Ishikawa (cell line): ENCODE results near the gene POU2F2.

ENCODE experiments used
- CEBPB ChIP-seq: IDR thresholded peaks from 2 replicates; pipeline ENCODE4 v1.6.1; 2012
- CREB1 ChIP-seq: IDR thresholded peaks from 2 replicates; pipeline ENCODE4 v1.6.1; 2012; ENCODE audit warnings: low read depth
- EP300 ChIP-seq: IDR thresholded peaks from 2 replicates; pipeline ENCODE4 v1.6.1; 2012; ENCODE audit warnings: borderline replicate concordance
- NFIC ChIP-seq: IDR thresholded peaks from 2 replicates; pipeline ENCODE4 v1.6.1; 2012
- TAF1 ChIP-seq: IDR thresholded peaks from 2 replicates; pipeline ENCODE4 v1.6.1; 2012; ENCODE audit warnings: low read depth, mild to moderate bottlenecking
- TEAD4 ChIP-seq: IDR thresholded peaks from 2 replicates; pipeline ENCODE4 v1.6.1; 2012
- YY1 ChIP-seq: IDR thresholded peaks from 2 replicates; pipeline ENCODE4 v1.6.1; 2012; ENCODE audit warnings: low read depth
- ZBTB7A ChIP-seq: IDR thresholded peaks from 2 replicates; pipeline ENCODE4 v1.6.1; 2012; ENCODE audit warnings: low read depth
- TF ChIP-seq, protein P1 (sequence below): IDR thresholded peaks from 2 replicates; pipeline ENCODE4 v1.6.1; 2012; ENCODE audit warnings: low read depth, mild to moderate bottlenecking

DNA sequence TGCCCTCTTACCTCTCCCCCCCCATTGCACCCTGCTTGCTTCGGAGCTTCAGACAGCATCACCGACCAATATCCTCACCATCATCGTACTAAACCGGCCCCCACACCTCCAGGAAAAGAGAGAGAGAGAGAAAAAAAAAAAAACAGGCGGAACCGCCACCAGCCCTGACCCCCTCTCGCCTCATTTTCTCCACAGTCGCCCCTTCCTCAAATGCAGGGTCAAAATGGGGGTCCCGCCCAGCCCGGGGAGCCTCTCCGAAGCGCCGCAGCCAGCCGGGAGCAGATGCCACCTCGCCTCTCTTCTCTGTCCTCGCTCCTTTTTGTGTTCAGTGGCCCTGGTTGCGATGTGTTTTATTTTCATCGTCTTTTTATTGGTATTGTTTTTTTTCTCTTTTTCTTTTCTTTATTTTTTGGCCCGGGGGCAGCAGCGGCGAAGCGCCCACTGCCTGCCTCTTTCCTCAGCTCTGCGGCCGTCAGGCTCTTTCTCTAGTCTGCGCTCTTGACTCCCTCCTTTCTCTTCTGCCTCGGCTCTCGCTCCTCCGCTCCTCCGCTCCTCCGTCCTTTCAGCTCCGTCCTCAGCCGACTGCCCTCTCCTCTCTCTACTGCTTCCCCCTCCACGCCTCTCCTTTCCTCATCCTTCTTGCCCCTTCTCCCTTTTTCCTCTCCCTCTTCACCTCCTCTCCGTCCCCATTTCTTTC is 43.9 kb upstream of the POU2F2 start:
- TF ChIP-seq EP300 (no peak), CEBPB (no peak), NFIC (no peak), ZBTB7A (no peak), CREB1 (no peak), TAF1 (no peak), TEAD4 (no peak), YY1 (no peak)
- TF ChIP-seq, protein P1, sequence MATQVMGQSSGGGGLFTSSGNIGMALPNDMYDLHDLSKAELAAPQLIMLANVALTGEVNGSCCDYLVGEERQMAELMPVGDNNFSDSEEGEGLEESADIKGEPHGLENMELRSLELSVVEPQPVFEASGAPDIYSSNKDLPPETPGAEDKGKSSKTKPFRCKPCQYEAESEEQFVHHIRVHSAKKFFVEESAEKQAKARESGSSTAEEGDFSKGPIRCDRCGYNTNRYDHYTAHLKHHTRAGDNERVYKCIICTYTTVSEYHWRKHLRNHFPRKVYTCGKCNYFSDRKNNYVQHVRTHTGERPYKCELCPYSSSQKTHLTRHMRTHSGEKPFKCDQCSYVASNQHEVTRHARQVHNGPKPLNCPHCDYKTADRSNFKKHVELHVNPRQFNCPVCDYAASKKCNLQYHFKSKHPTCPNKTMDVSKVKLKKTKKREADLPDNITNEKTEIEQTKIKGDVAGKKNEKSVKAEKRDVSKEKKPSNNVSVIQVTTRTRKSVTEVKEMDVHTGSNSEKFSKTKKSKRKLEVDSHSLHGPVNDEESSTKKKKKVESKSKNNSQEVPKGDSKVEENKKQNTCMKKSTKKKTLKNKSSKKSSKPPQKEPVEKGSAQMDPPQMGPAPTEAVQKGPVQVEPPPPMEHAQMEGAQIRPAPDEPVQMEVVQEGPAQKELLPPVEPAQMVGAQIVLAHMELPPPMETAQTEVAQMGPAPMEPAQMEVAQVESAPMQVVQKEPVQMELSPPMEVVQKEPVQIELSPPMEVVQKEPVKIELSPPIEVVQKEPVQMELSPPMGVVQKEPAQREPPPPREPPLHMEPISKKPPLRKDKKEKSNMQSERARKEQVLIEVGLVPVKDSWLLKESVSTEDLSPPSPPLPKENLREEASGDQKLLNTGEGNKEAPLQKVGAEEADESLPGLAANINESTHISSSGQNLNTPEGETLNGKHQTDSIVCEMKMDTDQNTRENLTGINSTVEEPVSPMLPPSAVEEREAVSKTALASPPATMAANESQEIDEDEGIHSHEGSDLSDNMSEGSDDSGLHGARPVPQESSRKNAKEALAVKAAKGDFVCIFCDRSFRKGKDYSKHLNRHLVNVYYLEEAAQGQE = no peak
